DOHH2 (cell line): ENCODE measurements around the gene RAB3IL1.

Source experiments
- H3F3A ChIP-seq: fragments of 200-600 bp; sonication (generic), shearing (Covaris generic); 2 replicates; pipeline ENCODE4 v1.6.0; 2016; ENCODE audit warnings: antibody characterized with exemption, mild to moderate bottlenecking; ENCODE audit not compliant: control insufficient read depth, insufficient read depth
- H3K27ac ChIP-seq: fragments of 200-600 bp; sonication (generic); 2 replicates; pipeline ENCODE4 v1.5.1; 2014; ENCODE audit warnings: low read depth, mild to moderate bottlenecking, low read length, moderate library complexity
- H3K27me3 ChIP-seq: fragments of 200-600 bp; sonication (generic); 2 replicates; pipeline ENCODE4 v1.6.1; 2014; ENCODE audit warnings: mild to moderate bottlenecking, low read length, mixed read lengths; ENCODE audit not compliant: control insufficient read depth
- H3K36me3 ChIP-seq: fragments of 200-600 bp; sonication (generic); 2 replicates; pipeline ENCODE4 v1.6.1; 2014; ENCODE audit warnings: mild to moderate bottlenecking, low read length, moderate library complexity, mixed read lengths; ENCODE audit not compliant: control insufficient read depth
- H3K4me1 ChIP-seq: fragments of 200-600 bp; sonication (generic); 2 replicates; pipeline ENCODE4 v1.6.1; 2014; ENCODE audit warnings: mild to moderate bottlenecking, low read length, mixed read lengths; ENCODE audit not compliant: control insufficient read depth
- H3K4me2 ChIP-seq: fragments of 200-600 bp; sonication (generic); 2 replicates; pipeline ENCODE4 v1.6.0; 2014; ENCODE audit warnings: mild to moderate bottlenecking, low read length, moderate library complexity
- H3K4me3 ChIP-seq: fragments of 200-600 bp; sonication (generic); 2 replicates; pipeline ENCODE4 v1.5.1; 2014; ENCODE audit warnings: mild to moderate bottlenecking, low read length, mixed read lengths
- H3K79me2 ChIP-seq: fragments of 200-600 bp; sonication (generic); 2 replicates; pipeline ENCODE4 v1.6.1; 2014; ENCODE audit warnings: mild to moderate bottlenecking, low read length, mixed read lengths; ENCODE audit not compliant: control insufficient read depth
- H3K9me2 ChIP-seq: fragments of 200-600 bp; sonication (generic); replicated peaks from 2 replicates; pipeline ENCODE4 v1.6.1; 2014; ENCODE audit warnings: mild to moderate bottlenecking, low read length, mixed read lengths; ENCODE audit not compliant: control insufficient read depth
- H3K9me3 ChIP-seq: fragments of 200-600 bp; sonication (generic); 2 replicates; pipeline ENCODE4 v1.6.1; 2014; ENCODE audit warnings: antibody characterized with exemption, low read length, mixed read lengths; ENCODE audit not compliant: control insufficient read depth, insufficient read depth
- H4K20me1 ChIP-seq: fragments of 200-600 bp; sonication (generic); 2 replicates; pipeline ENCODE4 v1.6.0; 2014; ENCODE audit warnings: low read depth, mild to moderate bottlenecking, antibody characterized with exemption, low read length, moderate library complexity; ENCODE audit not compliant: control insufficient read depth, insufficient read depth
- EZH2phosphoT487 ChIP-seq: fragments of 200-600 bp; sonication (generic); IDR thresholded peaks from 2 replicates; pipeline ENCODE4 v1.6.1; 2017; ENCODE audit warnings: borderline replicate concordance, mild to moderate bottlenecking, antibody characterized with exemption, low read length, moderate library complexity, mixed read lengths
- TF ChIP-seq, protein P1 (sequence below): fragments of 200-600 bp; sonication (generic); IDR thresholded peaks from one replicate; pipeline ENCODE4 v1.5.1; 2014; ENCODE audit warnings: antibody characterized with exemption, mild to moderate bottlenecking, low read depth, low read length; ENCODE audit not compliant: poor library complexity, severe bottlenecking

RAB3IL1 gene

DNA sequence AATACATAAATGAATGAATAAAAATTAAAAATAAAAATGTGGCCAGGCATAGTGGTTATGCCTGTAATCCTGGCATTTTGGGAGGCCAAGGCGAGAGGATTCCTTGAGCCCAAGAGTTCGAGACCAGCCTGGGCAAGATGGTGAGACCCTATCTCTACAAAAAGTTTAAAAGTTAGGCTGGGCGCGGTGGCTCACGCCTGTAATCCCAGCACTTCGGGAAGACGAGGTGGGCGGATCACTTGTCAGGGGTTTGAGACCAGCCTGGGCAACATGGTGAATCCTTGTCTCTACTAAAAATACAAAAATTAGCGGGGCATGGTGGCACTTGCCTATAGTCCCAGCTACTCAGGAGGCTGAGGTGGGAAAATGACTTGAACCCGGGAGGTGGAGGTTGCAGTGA lies 23.1 kb upstream of the RAB3IL1 start:
- H3K36me3 ChIP-seq, result no peaks in the 10 kb centered on the region
- H3K27me3 ChIP-seq, result peaks cover 5% of the 10 kb centered on the region; the same call in 1 of the 2 replicates
- H3K4me2 ChIP-seq, result no peak overlapping the region
- peaks cover 5% of the 10 kb centered on the region for H3K9me3 ChIP-seq
- no peaks in the 10 kb centered on the region for H4K20me1 ChIP-seq
- no peaks in the 10 kb centered on the region for H3K9me2 ChIP-seq
- H3K79me2 ChIP-seq, result no peaks in the 10 kb centered on the region
- no peak overlapping the region for H3K4me3 ChIP-seq
- no peaks in the 10 kb centered on the region; the same call in 1 of the 2 replicates for H3K4me1 ChIP-seq
- H3F3A ChIP-seq, result no peaks in the 10 kb centered on the region
- H3K27ac ChIP-seq, result no peak overlapping the region
- TF ChIP-seq, protein P1, sequence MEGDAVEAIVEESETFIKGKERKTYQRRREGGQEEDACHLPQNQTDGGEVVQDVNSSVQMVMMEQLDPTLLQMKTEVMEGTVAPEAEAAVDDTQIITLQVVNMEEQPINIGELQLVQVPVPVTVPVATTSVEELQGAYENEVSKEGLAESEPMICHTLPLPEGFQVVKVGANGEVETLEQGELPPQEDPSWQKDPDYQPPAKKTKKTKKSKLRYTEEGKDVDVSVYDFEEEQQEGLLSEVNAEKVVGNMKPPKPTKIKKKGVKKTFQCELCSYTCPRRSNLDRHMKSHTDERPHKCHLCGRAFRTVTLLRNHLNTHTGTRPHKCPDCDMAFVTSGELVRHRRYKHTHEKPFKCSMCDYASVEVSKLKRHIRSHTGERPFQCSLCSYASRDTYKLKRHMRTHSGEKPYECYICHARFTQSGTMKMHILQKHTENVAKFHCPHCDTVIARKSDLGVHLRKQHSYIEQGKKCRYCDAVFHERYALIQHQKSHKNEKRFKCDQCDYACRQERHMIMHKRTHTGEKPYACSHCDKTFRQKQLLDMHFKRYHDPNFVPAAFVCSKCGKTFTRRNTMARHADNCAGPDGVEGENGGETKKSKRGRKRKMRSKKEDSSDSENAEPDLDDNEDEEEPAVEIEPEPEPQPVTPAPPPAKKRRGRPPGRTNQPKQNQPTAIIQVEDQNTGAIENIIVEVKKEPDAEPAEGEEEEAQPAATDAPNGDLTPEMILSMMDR, result no peak
- no peak for TF ChIP-seq EZH2phosphoT487

GRCh38 chr11:61935861-61936260 lies 18.5 kb upstream of the RAB3IL1 start:
- Histone ChIP-seq H4K20me1 (no peaks in the 10 kb centered on the region), H3K9me3 (peaks cover 5% of the 10 kb centered on the region), H3F3A (no peaks in the 10 kb centered on the region), H3K27ac (no peak overlapping the region), H3K27me3 (peaks cover 11% of the 10 kb centered on the region), H3K36me3 (no peaks in the 10 kb centered on the region), H3K4me1 (no peaks in the 10 kb centered on the region), H3K9me2 (no peaks in the 10 kb centered on the region), H3K4me3 (no peak overlapping the region), H3K4me2 (no peak overlapping the region), H3K79me2 (no peaks in the 10 kb centered on the region)
- TF ChIP-seq EZH2phosphoT487, result no peak
- TF ChIP-seq, protein P1, result no peak

- no peaks in the 10 kb centered on the region for H4K20me1 ChIP-seq
- H3K27ac ChIP-seq, result no peak overlapping the region
- H3K4me2 ChIP-seq, result no peak overlapping the region
- peaks cover 18% of the 10 kb centered on the region for H3K27me3 ChIP-seq
- no peaks in the 10 kb centered on the region for H3F3A ChIP-seq
- no peaks in the 10 kb centered on the region for H3K9me3 ChIP-seq
- no peaks in the 10 kb centered on the region for H3K9me2 ChIP-seq
- H3K4me1 ChIP-seq, result no peaks in the 10 kb centered on the region
- H3K79me2 ChIP-seq, result no peaks in the 10 kb centered on the region
- no peaks in the 10 kb centered on the region for H3K36me3 ChIP-seq
- no peak overlapping the region for H3K4me3 ChIP-seq
- TF ChIP-seq EZH2phosphoT487, result no peak
- TF ChIP-seq, protein P1, result no peak
Measured at GRCh38 chr11:61930933-61931332, 13.6 kb upstream of the RAB3IL1 start.
